Skin epidermis (tissue), 12 donors: ENCODE results near the gene L3MBTL1.

Experiments used
- H3K27ac ChIP-seq, 21 experiments: fragments of 200-600 bp; sonication (generic) in 11 of 21; one replicate each; pipeline ENCODE4 v1.5.0; 2020; ENCODE audit warnings: mild to moderate bottlenecking in 3 of 21, inconsistent platforms in 2 of 21, moderate library complexity in 2 of 21
- H3K4me3 ChIP-seq, 7 experiments: fragments of 200-600 bp; sonication (generic) in 2 of 7; one replicate each; pipeline ENCODE4 v1.5.0; 2020; ENCODE audit warnings: inconsistent platforms in 2 of 7, mild to moderate bottlenecking in 2 of 7, moderate library complexity in 1 of 7

Gene L3MBTL1

DNA sequence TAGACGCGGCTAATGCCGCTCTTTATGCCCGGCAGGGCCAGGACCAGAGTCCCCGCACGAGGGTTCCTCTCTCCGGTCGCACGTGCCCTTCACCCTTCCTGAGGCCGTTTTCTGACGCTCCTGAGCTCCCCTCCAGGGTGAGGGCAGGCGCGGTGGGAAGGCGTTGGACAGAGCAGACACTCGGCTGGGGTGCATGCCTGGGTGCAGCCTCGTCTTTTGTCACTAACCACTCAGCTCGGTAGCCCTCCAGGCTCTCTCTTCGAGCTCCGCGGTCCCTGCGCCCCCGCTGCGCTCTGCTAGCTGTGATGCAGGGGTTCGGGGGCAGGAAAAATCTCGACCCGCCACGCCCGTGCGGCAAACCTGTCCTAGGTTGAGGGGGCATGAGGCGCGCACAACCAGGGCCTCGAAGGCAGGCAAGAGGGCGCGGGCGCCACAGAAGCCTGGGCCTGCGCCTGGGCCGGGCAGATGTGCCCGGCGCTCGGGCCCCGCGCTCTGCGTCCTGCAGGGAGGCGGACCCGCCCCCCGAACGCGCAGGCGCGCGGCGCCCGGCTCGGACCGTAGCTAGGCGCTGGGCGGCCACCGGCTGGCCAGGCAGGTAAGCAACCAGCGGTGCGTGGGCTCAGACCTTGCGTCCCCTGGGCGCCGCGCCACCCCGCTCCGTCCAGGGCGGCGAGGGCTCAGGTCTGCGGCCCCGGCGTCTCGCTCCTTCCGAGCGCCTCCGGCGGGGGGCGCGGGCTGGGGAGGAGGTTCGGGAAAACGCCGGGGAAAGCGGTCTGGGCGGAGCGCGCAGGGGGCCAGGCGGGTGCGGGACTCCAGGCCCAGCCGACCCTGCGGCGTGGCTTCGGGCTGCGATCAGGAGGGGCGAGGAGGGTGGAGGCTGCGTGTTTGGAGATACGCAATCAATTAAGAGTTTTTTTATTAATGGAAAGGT, at the start of gene L3MBTL1:
TSS of gene L3MBTL1 (plus strand) at position 548 of the 931 bp plus-strand sequence. CDS start 5,807 bp downstream, outside the sequence.
- H3K4me3 ChIP-seq: peak within 1 kb of the TSS; percentile 40 to 75 (median 54)
- H3K27ac ChIP-seq: peak within 1 kb of the TSS in 2 of 21 experiments; percentile 5 to 10

- Histone ChIP-seq H3K27ac (peak overlapping the region; percentile 97 to 100 (median 100)), H3K4me3 (peak overlapping the region; percentile 59 to 97 (median 92))
These were observed 49.0 kb upstream of the L3MBTL1 start for GRCh38 chr20:43458422-43458924.

GRCh38 chr20:43459022-43459942, 48.2 kb upstream of the L3MBTL1 start:
- Histone ChIP-seq H3K27ac (peak overlapping the region in 15 of 21 experiments; percentile 97 to 100 (median 100)), H3K4me3 (peak overlapping the region; percentile 59 to 97 (median 92))

GRCh38 chr20:43460172-43460829, 47.2 kb upstream of the L3MBTL1 start:
- Histone ChIP-seq H3K4me3 (no peak overlapping the region), H3K27ac (no peak overlapping the region)

- Histone ChIP-seq H3K4me3 (no peak overlapping the region), H3K27ac (no peak overlapping the region)
These were observed 46.7 kb upstream of the L3MBTL1 start for GRCh38 chr20:43460830-43461200.

- H3K4me3 ChIP-seq: no peak overlapping the region
- H3K27ac ChIP-seq: no peak overlapping the region
These were observed 45.4 kb upstream of the L3MBTL1 start for GRCh38 chr20:43461894-43462659.

DNA sequence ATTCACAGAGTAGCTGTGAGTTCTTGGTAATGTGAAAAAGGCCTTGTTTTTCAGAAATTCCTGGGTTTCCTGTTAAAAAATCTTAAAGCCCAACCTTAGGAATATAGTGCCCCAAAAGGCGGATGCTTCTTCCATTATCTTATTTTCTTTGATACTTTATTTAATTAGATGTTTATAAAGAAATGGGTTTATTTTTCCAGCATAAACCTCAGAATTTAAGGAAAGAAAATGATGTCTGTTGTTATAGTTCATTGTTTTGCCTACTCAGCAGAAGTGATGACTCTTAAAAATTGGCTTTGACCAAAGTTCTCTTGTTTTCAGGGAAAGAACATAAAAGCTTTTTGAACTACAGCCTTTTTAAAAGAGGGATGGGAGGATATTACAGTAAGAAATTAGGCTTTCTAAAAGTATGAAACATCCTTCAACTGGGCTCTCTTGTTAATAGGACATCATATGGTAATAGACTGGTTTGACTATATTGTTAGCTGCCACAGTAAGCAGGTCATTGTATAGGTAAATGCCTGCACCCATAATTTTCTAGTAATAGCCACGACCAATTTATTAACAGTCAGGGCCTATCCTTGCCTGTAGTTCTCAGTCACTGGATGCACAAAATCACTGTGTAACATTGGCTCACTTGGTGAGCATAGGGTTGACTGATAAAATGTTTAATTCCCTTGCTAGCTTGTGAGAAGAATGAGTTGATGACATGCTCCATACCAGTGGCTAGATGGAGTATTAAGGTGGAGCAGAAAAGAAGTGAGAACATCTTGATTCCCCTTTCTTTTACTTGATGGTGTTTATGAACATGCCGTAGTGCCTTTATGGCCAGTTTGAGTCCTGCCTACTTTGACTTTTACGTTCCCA, 44.6 kb upstream of the L3MBTL1 start:
- no peak overlapping the region for H3K4me3 ChIP-seq
- no peak overlapping the region for H3K27ac ChIP-seq

- no peak overlapping the region for H3K4me3 ChIP-seq
These were observed 43.8 kb upstream of the L3MBTL1 start for GRCh38 chr20:43463527-43464218.

GRCh38 chr20:43464219-43464790, 43.2 kb upstream of the L3MBTL1 start:
- no peak overlapping the region for H3K27ac ChIP-seq

More at GRCh38 chr20:43463527-43464218, 43.8 kb upstream of the L3MBTL1 start:
- H3K27ac ChIP-seq: no peak overlapping the region

GRCh38 chr20:43465625-43465943, 41.9 kb upstream of the L3MBTL1 start:
- Histone ChIP-seq H3K4me3 (no peak overlapping the region), H3K27ac (no peak overlapping the region)

More at GRCh38 chr20:43464219-43464790, 43.2 kb upstream of the L3MBTL1 start:
- H3K4me3 ChIP-seq: no peak overlapping the region

GRCh38 chr20:43467589-43467988, 39.9 kb upstream of the L3MBTL1 start:
- no peak overlapping the region for H3K4me3 ChIP-seq

GRCh38 chr20:43472671-43473380, 34.7 kb upstream of the L3MBTL1 start:
- no peak overlapping the region for H3K4me3 ChIP-seq
- no peak overlapping the region for H3K27ac ChIP-seq

More at GRCh38 chr20:43467589-43467988, 39.9 kb upstream of the L3MBTL1 start:
- no peak overlapping the region for H3K27ac ChIP-seq

DNA sequence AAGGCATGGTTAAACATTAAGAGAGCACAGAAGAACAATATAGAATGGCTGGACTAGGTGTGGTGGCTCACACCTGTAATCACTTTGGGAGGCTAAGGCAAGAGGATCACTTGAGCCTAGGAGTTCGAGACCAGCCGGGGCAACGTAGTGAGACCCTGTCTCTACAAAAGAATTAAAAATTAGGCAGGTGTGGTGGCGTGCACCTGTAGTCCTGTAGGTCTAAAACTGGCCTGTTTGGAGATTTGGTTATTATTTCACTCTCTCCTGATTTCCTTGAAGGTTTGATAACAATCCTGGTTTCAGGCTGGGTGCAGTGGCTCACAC, 34.2 kb upstream of the L3MBTL1 start:
- no peak overlapping the region for H3K27ac ChIP-seq

GRCh38 chr20:43477193-43477592, 30.3 kb upstream of the L3MBTL1 start:
- H3K4me3 ChIP-seq: no peak overlapping the region
- H3K27ac ChIP-seq: no peak overlapping the region

More for the DNA sequence above, 34.2 kb upstream of the L3MBTL1 start:
- H3K4me3 ChIP-seq: no peak overlapping the region

- H3K27ac ChIP-seq: no peak overlapping the region
- no peak overlapping the region for H3K4me3 ChIP-seq
These were observed 29.9 kb upstream of the L3MBTL1 start for GRCh38 chr20:43477619-43478018.

GRCh38 chr20:43490038-43490437, 17.5 kb upstream of the L3MBTL1 start:
- Histone ChIP-seq H3K27ac (no peak overlapping the region), H3K4me3 (no peak overlapping the region)
